HepG2 (cell line): ENCODE results near the gene CEACAM8. TPM values are rescaled to one million over a fixed set of nuclear protein-coding genes. Genes with fewer than 3 reads are reported as not detected.

Experiments
- ASH2L ChIP-seq: fragments of 300-600, 200-600 bp; sonication (generic); IDR thresholded peaks from 2 replicates; pipeline ENCODE4 v1.7.0; 2017; ENCODE audit warnings: low read depth, mild to moderate bottlenecking, moderate library complexity, mixed read lengths, low read length; ENCODE audit not compliant: insufficient read length
- CHD2 ChIP-seq: IDR thresholded peaks from 2 replicates; pipeline ENCODE4 v1.6.1; 2011; ENCODE audit warnings: low read depth, low read length, improper control_type of control experiment
- EHMT2 ChIP-seq: fragments of 200-600 bp; sonication (generic); IDR thresholded peaks from 2 replicates; pipeline ENCODE4 v1.7.0; 2017; ENCODE audit warnings: antibody characterized with exemption, low read depth, low read length, borderline replicate concordance
- ERF ChIP-seq: IDR thresholded peaks from 2 replicates; pipeline ENCODE4 v1.6.1; 2018; ENCODE audit warnings: missing biosample characterization, missing genetic modification reagents
- KLF15 ChIP-seq: sonication (generic); formaldehyde crosslinking; IDR thresholded peaks from 2 replicates; pipeline ENCODE4 v1.8.1; 2023; ENCODE audit warnings: borderline replicate concordance, mild to moderate bottlenecking, inconsistent platforms, missing genetic modification reagents, mixed read lengths
- MEIS2 ChIP-seq: sonication (generic); formaldehyde crosslinking; IDR thresholded peaks from 2 replicates; pipeline ENCODE4 v1.9.0; 2021; ENCODE audit warnings: mild to moderate bottlenecking, missing genetic modification reagents
- MIER2 ChIP-seq: IDR thresholded peaks from 2 replicates; pipeline ENCODE4 v1.6.1; 2016; ENCODE audit warnings: missing biosample characterization, missing genetic modification reagents
- NFKBIZ ChIP-seq: IDR thresholded peaks from 2 replicates; pipeline ENCODE4 v1.6.1; 2018; ENCODE audit warnings: missing genetic modification reagents, missing compliant biosample characterization
- NFRKB ChIP-seq: fragments of 450-650 bp; IDR thresholded peaks from 2 replicates; pipeline ENCODE4 v1.6.1; 2017
- POGZ ChIP-seq: sonication (generic); formaldehyde crosslinking; IDR thresholded peaks from 2 replicates; pipeline ENCODE4 v1.4.0; 2020; ENCODE audit warnings: mild to moderate bottlenecking, missing genetic modification reagents
- POLR2AphosphoS5 ChIP-seq: IDR thresholded peaks from 2 replicates; pipeline ENCODE4 v1.6.1; 2012; ENCODE audit warnings: low read depth, low read length
- SALL1 ChIP-seq: sonication (generic); formaldehyde crosslinking; IDR thresholded peaks from 2 replicates; pipeline ENCODE4 v1.8.0; 2022; ENCODE audit warnings: mild to moderate bottlenecking, missing genetic modification reagents
- SAP130 ChIP-seq: IDR thresholded peaks from 2 replicates; pipeline ENCODE4 v1.6.1; 2016; ENCODE audit warnings: low read depth
- SYNCRIP ChIP-seq: fragments of 200-400 bp; formaldehyde crosslinking; IDR thresholded peaks from 2 replicates; pipeline ENCODE4 v1.6.1; 2018; ENCODE audit warnings: mild to moderate bottlenecking, low read depth, low read length; ENCODE audit not compliant: insufficient read depth
- TAF1 ChIP-seq: sonication (generic); formaldehyde crosslinking; IDR thresholded peaks from 2 replicates; pipeline ENCODE4 v1.4.0; 2020; ENCODE audit warnings: missing genetic modification reagents
- TOE1 ChIP-seq: sonication (generic); formaldehyde crosslinking; IDR thresholded peaks from 2 replicates; pipeline ENCODE4 v1.4.0; 2020; ENCODE audit warnings: mild to moderate bottlenecking, missing genetic modification reagents
- ZBTB21 ChIP-seq: sonication (generic); formaldehyde crosslinking; IDR thresholded peaks from 2 replicates; pipeline ENCODE4 v1.4.0; 2020; ENCODE audit warnings: missing genetic modification reagents
- ZFP1 ChIP-seq: IDR thresholded peaks from 2 replicates; pipeline ENCODE4 v1.6.1; 2016
- ZIK1 ChIP-seq: sonication (generic); formaldehyde crosslinking; IDR thresholded peaks from 2 replicates; pipeline ENCODE4 v1.5.0; 2020; ENCODE audit warnings: mild to moderate bottlenecking, low read depth, missing genetic modification reagents, borderline replicate concordance
- ZNF224 ChIP-seq: sonication (generic); formaldehyde crosslinking; IDR thresholded peaks from 2 replicates; pipeline ENCODE4 v1.5.0; 2020; ENCODE audit warnings: mild to moderate bottlenecking, missing genetic modification reagents
- ZNF274 ChIP-seq: sonication (generic); formaldehyde crosslinking; IDR thresholded peaks from 2 replicates; pipeline ENCODE4 v1.5.1; 2020; ENCODE audit warnings: mild to moderate bottlenecking, missing genetic modification reagents
- ZNF335 ChIP-seq: sonication (generic); formaldehyde crosslinking; IDR thresholded peaks from 2 replicates; pipeline ENCODE4 v1.4.0; 2020; ENCODE audit warnings: missing genetic modification reagents
- ZNF33A ChIP-seq: sonication (generic); formaldehyde crosslinking; IDR thresholded peaks from 2 replicates; pipeline ENCODE4 v1.5.1; 2020; ENCODE audit warnings: missing genetic modification reagents, mild to moderate bottlenecking, moderate library complexity, borderline replicate concordance
- polyA plus RNA-seq, 8 experiments: library from polyadenylated mRNA; depleted of rRNA in 3 of 8; stranded (reverse) in 7 of 8; unstranded in 1 of 8; fragments of >200 nt; fragmentation: Illumina TruSeq in 4 of 8; extraction: Trizol in 4 of 8; gene quantifications; 2 replicates each; pipeline versions ENCODE4 v1.2.1 to v1.2.3, GENCODE V29; 2011 to 2016; ENCODE audit warnings: low read depth in 4 of 8, missing spikeins in 1 of 8, mixed read lengths in 1 of 8; ENCODE audit not compliant: insufficient read depth in 1 of 8
- total RNA-seq, 5 experiments: library from RNA; depleted of rRNA; stranded (reverse); fragments of >200 nt; fragmentation: Illumina TruSeq; extraction: Trizol; gene quantifications; 2 replicates each; pipeline ENCODE4 v1.2.3, GENCODE V29; 2016; ENCODE audit warnings: low read depth in 1 of 5
- TF ChIP-seq, protein P1 (sequence below): sonication (generic); formaldehyde crosslinking; IDR thresholded peaks from 2 replicates; pipeline ENCODE4 v1.9.0; 2021; ENCODE audit warnings: missing genetic modification reagents, borderline replicate concordance
- TF ChIP-seq, protein P2 (sequence below): sonication (generic); formaldehyde crosslinking; conservative IDR thresholded peaks from 2 replicates; pipeline ENCODE4 v1.4.0; 2020; ENCODE audit warnings: missing genetic modification reagents
- TF ChIP-seq, protein P3 (sequence below): sonication (generic); formaldehyde crosslinking; IDR thresholded peaks from 2 replicates; pipeline ENCODE4 v1.4.0; 2020; ENCODE audit warnings: missing genetic modification reagents

The CEACAM8 gene
- total and polyA plus RNA-seq, 2 of the 13 experiments (the other 11 are each of a cell fraction or from before 2014, with no cell fraction given), result not detected

DNA sequence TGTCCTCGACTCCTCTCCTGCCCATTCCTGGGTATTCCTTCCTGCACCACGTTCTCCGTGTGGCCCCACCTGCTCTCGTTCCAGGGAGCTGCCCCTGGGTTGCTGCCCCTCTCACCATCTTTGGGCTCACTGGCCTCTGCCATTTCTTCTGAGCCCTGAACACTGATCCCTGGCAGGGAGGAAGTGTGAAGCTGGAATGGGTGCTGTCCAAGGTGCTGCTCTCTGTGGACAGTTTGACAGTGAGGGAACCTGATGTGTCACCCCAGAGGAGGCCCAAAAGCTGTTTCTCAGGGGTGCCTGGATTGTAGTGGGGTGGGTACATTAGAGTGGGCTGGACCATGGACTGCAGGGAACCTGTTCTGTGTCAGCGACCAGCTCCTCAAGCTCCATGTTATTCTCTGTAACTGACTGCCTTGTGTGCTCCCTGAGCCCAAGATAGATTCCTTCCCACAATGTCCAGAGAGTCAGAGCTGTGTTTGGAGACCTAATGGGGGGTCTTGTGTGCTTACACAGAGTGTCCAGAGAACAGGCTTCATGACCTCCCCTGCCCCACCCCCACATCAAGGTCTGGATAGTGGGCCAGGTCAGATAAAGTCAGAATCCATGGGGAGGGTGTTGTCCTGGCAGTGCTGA, 7.2 kb upstream of the CEACAM8 start (continued):
- TF ChIP-seq TOE1 (no peak), ZFP1 (CRISPR knock-in tag) (no peak), SAP130 (CRISPR knock-in tag) (peak; percentile 35; the same call in 1 of the 2 replicates), ZBTB21 (peak; percentile 29; the same call in 1 of the 2 replicates), ZIK1 (CRISPR knock-in tag) (no peak), MIER2 (CRISPR knock-in tag) (peak; percentile 97), ERF (CRISPR knock-in tag) (0 out of 2 replicates have a peak, but pooled peaks have one; percentile 44), ZNF335 (CRISPR knock-in tag) (no peak), POGZ (no peak), CHD2 (no peak), SALL1 (CRISPR knock-in tag) (peak; percentile 71; the same call in 1 of the 2 replicates), NFRKB (no peak), KLF15 (CRISPR knock-in tag) (no peak), MEIS2 (no peak), ASH2L (no peak), ZNF33A (CRISPR knock-in tag) (no peak), NFKBIZ (CRISPR knock-in tag) (no peak), ZNF224 (no peak), ZNF274 (CRISPR knock-in tag) (no peak), POLR2AphosphoS5 (no peak), EHMT2 (peak; percentile 81), TAF1 (CRISPR knock-in tag) (no peak), SYNCRIP (no peak)
- TF ChIP-seq, protein P1, sequence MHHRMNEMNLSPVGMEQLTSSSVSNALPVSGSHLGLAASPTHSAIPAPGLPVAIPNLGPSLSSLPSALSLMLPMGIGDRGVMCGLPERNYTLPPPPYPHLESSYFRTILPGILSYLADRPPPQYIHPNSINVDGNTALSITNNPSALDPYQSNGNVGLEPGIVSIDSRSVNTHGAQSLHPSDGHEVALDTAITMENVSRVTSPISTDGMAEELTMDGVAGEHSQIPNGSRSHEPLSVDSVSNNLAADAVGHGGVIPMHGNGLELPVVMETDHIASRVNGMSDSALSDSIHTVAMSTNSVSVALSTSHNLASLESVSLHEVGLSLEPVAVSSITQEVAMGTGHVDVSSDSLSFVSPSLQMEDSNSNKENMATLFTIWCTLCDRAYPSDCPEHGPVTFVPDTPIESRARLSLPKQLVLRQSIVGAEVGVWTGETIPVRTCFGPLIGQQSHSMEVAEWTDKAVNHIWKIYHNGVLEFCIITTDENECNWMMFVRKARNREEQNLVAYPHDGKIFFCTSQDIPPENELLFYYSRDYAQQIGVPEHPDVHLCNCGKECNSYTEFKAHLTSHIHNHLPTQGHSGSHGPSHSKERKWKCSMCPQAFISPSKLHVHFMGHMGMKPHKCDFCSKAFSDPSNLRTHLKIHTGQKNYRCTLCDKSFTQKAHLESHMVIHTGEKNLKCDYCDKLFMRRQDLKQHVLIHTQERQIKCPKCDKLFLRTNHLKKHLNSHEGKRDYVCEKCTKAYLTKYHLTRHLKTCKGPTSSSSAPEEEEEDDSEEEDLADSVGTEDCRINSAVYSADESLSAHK (CRISPR knock-in tag), result no peak
- TF ChIP-seq, protein P2, sequence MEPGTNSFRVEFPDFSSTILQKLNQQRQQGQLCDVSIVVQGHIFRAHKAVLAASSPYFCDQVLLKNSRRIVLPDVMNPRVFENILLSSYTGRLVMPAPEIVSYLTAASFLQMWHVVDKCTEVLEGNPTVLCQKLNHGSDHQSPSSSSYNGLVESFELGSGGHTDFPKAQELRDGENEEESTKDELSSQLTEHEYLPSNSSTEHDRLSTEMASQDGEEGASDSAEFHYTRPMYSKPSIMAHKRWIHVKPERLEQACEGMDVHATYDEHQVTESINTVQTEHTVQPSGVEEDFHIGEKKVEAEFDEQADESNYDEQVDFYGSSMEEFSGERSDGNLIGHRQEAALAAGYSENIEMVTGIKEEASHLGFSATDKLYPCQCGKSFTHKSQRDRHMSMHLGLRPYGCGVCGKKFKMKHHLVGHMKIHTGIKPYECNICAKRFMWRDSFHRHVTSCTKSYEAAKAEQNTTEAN (CRISPR knock-in tag), result 0 out of 2 replicates have a peak, but pooled peaks have one; percentile 33
- TF ChIP-seq, protein P3, sequence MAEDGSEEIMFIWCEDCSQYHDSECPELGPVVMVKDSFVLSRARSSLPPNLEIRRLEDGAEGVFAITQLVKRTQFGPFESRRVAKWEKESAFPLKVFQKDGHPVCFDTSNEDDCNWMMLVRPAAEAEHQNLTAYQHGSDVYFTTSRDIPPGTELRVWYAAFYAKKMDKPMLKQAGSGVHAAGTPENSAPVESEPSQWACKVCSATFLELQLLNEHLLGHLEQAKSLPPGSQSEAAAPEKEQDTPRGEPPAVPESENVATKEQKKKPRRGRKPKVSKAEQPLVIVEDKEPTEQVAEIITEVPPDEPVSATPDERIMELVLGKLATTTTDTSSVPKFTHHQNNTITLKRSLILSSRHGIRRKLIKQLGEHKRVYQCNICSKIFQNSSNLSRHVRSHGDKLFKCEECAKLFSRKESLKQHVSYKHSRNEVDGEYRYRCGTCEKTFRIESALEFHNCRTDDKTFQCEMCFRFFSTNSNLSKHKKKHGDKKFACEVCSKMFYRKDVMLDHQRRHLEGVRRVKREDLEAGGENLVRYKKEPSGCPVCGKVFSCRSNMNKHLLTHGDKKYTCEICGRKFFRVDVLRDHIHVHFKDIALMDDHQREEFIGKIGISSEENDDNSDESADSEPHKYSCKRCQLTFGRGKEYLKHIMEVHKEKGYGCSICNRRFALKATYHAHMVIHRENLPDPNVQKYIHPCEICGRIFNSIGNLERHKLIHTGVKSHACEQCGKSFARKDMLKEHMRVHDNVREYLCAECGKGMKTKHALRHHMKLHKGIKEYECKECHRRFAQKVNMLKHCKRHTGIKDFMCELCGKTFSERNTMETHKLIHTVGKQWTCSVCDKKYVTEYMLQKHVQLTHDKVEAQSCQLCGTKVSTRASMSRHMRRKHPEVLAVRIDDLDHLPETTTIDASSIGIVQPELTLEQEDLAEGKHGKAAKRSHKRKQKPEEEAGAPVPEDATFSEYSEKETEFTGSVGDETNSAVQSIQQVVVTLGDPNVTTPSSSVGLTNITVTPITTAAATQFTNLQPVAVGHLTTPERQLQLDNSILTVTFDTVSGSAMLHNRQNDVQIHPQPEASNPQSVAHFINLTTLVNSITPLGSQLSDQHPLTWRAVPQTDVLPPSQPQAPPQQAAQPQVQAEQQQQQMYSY (CRISPR knock-in tag), result no peak
